HL-60 (cell line): ENCODE measurements around the gene SVIL.

ENCODE experiments used
- GABPA ChIP-seq: IDR thresholded peaks from 2 replicates; pipeline ENCODE4 v1.6.1; 2012; ENCODE audit warnings: low read depth
- POLR2AphosphoS5 ChIP-seq: IDR thresholded peaks from 2 replicates; pipeline ENCODE4 v1.6.1; 2012; ENCODE audit warnings: low read depth
- REST ChIP-seq: IDR thresholded peaks from 2 replicates; pipeline ENCODE4 v1.6.1; 2012; ENCODE audit warnings: low read depth; ENCODE audit not compliant: insufficient replicate concordance
- SPI1 ChIP-seq: IDR thresholded peaks from 2 replicates; pipeline ENCODE4 v1.6.1; 2012; ENCODE audit warnings: low read depth, mild to moderate bottlenecking, borderline replicate concordance
- TF ChIP-seq, protein P1 (sequence below): IDR thresholded peaks from one replicate; pipeline ENCODE4 v1.5.1; 2011; ENCODE audit warnings: low read length, control low read depth, inconsistent platforms; ENCODE audit not compliant: insufficient read depth

DNA sequence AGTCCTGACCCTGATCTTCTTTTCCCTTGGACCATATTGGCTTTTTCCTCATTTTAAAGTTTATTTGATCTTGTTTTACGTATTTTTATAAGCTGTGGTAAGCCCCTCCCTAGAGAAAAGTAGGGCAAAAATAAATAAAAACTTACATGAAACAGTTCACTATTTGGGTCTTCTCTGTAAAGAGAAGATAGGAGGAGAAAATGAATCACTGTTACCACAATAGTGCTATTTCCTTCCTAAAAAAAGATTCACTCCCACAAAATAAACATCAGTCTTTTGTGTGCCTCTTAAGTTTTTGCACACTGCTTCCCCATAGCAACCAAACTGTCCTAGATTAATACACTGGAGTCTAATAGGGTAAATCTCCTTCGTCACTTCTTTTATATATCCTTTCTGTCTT is 1.4 kb upstream of the SVIL start:
- TF ChIP-seq, protein P1, sequence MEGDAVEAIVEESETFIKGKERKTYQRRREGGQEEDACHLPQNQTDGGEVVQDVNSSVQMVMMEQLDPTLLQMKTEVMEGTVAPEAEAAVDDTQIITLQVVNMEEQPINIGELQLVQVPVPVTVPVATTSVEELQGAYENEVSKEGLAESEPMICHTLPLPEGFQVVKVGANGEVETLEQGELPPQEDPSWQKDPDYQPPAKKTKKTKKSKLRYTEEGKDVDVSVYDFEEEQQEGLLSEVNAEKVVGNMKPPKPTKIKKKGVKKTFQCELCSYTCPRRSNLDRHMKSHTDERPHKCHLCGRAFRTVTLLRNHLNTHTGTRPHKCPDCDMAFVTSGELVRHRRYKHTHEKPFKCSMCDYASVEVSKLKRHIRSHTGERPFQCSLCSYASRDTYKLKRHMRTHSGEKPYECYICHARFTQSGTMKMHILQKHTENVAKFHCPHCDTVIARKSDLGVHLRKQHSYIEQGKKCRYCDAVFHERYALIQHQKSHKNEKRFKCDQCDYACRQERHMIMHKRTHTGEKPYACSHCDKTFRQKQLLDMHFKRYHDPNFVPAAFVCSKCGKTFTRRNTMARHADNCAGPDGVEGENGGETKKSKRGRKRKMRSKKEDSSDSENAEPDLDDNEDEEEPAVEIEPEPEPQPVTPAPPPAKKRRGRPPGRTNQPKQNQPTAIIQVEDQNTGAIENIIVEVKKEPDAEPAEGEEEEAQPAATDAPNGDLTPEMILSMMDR: no peak
- TF ChIP-seq POLR2AphosphoS5 (no peak), SPI1 (no peak), REST (no peak), GABPA (no peak)
